NCI-H748 (cell line): Measurements from ENCODE around the gene PVALB.

ENCODE experiments used
- DNase-seq: peaks from one replicate; lab custom pipeline; 2025; ENCODE audit not compliant: unreplicated experiment; lab: John Stamatoyannopoulos, UW

The PVALB gene

GRCh38 chr22:36775586-36775963 lies 41.3 kb downstream of the PVALB start:
- DNase-seq = peak; percentile 63

- peak; percentile 10 for DNase-seq
Measured at GRCh38 chr22:36773935-36774334, 42.9 kb downstream of the PVALB start.

- DNase-seq = no peak
Measured at GRCh38 chr22:36772451-36772850, 44.4 kb downstream of the PVALB start.

- no peak for DNase-seq
Measured at GRCh38 chr22:36771356-36772063, 45.3 kb downstream of the PVALB start.

- no peak for DNase-seq
Measured at GRCh38 chr22:36770513-36771231, 46.2 kb downstream of the PVALB start.

- DNase-seq = no peak
Measured at GRCh38 chr22:36769541-36770512, 47.0 kb downstream of the PVALB start.

GRCh38 chr22:36768616-36769015 lies 48.2 kb downstream of the PVALB start:
- no peak for DNase-seq

GRCh38 chr22:36768141-36768540 lies 48.7 kb downstream of the PVALB start:
- no peak for DNase-seq

- no peak for DNase-seq
Measured at GRCh38 chr22:36767035-36767775, 49.6 kb downstream of the PVALB start.

- DNase-seq = no peak
Measured at GRCh38 chr22:36765943-36766450, 50.8 kb downstream of the PVALB start.

- no peak for DNase-seq
Measured at GRCh38 chr22:36765131-36765942, 51.5 kb downstream of the PVALB start.

GRCh38 chr22:36764641-36765040 lies 52.2 kb downstream of the PVALB start:
- no peak for DNase-seq

GRCh38 chr22:36764060-36764459 lies 52.8 kb downstream of the PVALB start:
- no peak for DNase-seq

GRCh38 chr22:36763576-36763975 lies 53.3 kb downstream of the PVALB start:
- DNase-seq = no peak

- no peak for DNase-seq
Measured at GRCh38 chr22:36762687-36763260, 54.1 kb downstream of the PVALB start.

- no peak for DNase-seq
Measured at GRCh38 chr22:36761553-36762240, 55.1 kb downstream of the PVALB start.

GRCh38 chr22:36760786-36761185 lies 56.0 kb downstream of the PVALB start:
- DNase-seq = no peak

GRCh38 chr22:36759481-36760159 lies 57.2 kb downstream of the PVALB start:
- DNase-seq = no peak
